ENCODE measurements around the gene KATNB1.

KATNB1 gene, protein sequence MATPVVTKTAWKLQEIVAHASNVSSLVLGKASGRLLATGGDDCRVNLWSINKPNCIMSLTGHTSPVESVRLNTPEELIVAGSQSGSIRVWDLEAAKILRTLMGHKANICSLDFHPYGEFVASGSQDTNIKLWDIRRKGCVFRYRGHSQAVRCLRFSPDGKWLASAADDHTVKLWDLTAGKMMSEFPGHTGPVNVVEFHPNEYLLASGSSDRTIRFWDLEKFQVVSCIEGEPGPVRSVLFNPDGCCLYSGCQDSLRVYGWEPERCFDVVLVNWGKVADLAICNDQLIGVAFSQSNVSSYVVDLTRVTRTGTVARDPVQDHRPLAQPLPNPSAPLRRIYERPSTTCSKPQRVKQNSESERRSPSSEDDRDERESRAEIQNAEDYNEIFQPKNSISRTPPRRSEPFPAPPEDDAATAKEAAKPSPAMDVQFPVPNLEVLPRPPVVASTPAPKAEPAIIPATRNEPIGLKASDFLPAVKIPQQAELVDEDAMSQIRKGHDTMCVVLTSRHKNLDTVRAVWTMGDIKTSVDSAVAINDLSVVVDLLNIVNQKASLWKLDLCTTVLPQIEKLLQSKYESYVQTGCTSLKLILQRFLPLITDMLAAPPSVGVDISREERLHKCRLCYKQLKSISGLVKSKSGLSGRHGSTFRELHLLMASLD
- total RNA-seq = 14.1 to 67.0 (median 38.4) reads per million in 9 experiments

DNA sequence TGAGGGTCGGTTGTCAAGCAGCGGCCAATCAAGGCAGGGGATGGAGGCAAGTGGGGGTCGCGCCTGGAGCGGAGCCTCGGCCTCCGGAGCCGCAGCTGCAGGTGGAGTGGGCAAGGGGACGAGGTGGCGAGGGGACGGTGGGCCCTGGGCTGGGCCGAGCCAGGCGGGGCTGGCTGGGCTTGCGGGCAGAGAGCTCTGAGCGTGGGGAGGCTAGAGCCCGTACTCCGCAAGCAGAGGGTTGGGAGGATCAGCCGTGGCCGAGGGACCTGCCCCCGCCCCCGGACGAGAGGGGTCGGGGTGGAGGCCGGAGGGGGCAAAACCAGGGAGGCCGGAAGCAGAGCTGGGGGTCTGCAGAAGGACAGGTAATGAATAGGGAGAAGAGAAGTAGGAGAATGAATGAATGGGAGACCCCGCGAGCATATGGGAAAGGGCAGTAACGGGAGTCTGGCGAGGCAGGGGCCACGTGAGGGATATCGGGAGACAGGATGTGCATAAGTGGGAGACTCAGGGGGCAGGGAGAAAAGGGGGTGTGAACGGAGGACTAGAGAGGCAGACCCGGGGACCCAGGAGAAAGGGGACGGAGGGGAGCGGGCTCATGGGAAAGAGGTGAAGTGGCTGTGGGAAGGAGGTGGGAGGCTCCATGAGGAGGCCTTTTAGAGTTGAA, at the start of gene KATNB1:
Gene KATNB1 (plus strand): TSS at position 16 of the 664 bp plus-strand sequence. CDS start 1,474 bp downstream, outside the sequence.
- Mint-ChIP-seq H3K4me1 (ENCODE audit: low read depth in 2 of 2) (peaks cover 24 to 25% of the 10 kb centered on the region in 2 donors), H3K4me3 (peak within 1 kb of the TSS; percentile 91 to 98), H3K9me3 (no peaks in the 10 kb centered on the region), H3K36me3 (ENCODE audit: insufficient read depth) (peaks cover 20% of the 10 kb centered on the region), H3K27me3 (no peaks in the 10 kb centered on the region), H3K27ac (peak within 1 kb of the TSS; percentile 94 to 95)
- DNase-seq = peak in 1 of 3 experiments; percentile 20
- peak; percentile 25 for ATAC-seq (replicated peaks)

DNA sequence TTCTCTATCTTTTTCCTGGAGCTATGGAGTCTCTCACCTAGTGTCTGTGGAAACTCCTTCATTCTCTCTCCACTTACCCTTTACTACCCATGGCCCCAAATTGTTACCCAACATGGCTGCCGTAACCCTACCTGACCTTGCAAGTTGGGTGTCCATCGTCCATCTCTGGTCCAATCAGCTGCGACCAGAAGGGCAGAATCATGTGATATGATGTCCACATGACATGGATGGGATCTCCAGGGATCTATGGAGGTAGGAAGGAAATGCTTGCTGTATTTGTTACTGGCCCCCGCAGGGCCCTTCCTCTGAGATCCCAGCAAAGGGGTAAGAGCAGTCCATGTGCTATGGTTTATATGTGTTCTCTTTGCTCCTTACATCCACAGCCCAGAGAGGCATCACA, 49.0 kb upstream of the KATNB1 start:
- Mint-ChIP-seq H3K4me1 (ENCODE audit: low read depth in 2 of 2) (peaks cover 14 to 19% of the 10 kb centered on the region in 2 donors), H3K27ac (no peak overlapping the region), H3K36me3 (ENCODE audit: insufficient read depth) (peaks cover 2% of the 10 kb centered on the region), H3K4me3 (no peak overlapping the region), H3K27me3 (peaks cover 0 to 6% of the 10 kb centered on the region in 2 donors), H3K9me3 (no peaks in the 10 kb centered on the region)
- ATAC-seq (replicated peaks) (no peak), DNase-seq (no peak)

DNA sequence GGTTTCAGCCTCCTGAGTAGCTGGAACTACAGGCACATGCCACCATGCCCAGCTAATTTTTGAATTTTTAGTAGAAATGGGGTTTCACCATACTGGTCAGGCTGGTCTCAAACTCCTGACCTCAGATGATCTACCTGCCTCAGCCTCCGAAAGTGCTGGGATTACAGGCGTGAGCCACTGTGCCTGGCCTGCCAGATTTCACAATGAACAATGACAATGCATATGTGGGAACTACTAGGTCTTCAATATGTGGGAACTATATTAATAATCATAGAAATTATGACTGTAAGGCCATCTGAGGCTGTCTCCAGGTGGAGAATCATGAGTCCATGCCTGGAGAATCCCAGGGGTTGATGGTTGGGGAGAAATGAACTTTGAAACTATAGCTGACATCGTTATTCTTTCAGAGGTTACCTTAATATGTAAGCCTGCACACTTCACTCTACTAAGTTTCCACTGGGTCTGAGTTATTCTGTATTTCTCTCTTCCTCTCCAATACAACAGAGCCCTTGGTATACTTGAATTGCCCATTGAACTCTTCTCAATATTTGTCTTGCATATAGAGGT, 48.1 kb upstream of the KATNB1 start:
- Mint-ChIP-seq H3K9me3 (no peaks in the 10 kb centered on the region), H3K27ac (peak overlapping the region in 1 of 2 donors; percentile 83), H3K4me1 (ENCODE audit: low read depth in 2 of 2) (peaks cover 14 to 19% of the 10 kb centered on the region in 2 donors), H3K27me3 (peaks cover 0 to 6% of the 10 kb centered on the region in 2 donors), H3K36me3 (ENCODE audit: insufficient read depth) (peaks cover 2% of the 10 kb centered on the region), H3K4me3 (no peak overlapping the region)
- DNase-seq (no peak), ATAC-seq (replicated peaks) (no peak)

DNA sequence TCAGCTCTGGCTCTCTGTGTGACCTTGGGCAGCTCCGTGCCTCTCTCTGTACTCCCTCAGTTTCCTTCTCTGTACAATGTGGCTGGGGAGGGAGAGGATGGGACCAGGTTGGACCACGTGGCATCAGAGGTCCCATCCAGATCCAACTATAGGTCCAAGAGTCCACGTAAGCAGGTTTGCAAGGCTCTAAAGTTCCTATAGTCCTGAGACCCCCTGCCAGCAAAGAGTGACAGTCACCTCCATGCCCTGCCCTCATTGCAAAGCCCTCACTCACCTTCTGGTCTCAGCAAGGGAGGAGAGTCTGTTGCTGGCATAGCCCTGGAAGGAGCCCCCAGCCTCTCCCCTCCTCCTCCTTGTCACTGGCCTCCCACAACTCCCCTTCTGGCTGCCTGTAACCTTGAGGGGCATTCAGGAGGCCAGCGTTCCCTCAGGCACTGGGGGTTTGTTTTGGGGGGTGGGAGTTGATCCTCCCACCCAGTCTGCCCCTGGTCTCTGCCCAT, 47.0 kb upstream of the KATNB1 start:
- Mint-ChIP-seq H3K4me1 (ENCODE audit: low read depth in 2 of 2) (peaks cover 14 to 19% of the 10 kb centered on the region in 2 donors), H3K9me3 (no peaks in the 10 kb centered on the region), H3K27me3 (peaks cover 6 to 9% of the 10 kb centered on the region in 2 donors), H3K27ac (peak overlapping the region; percentile 11 to 88), H3K4me3 (no peak overlapping the region), H3K36me3 (ENCODE audit: insufficient read depth) (peaks cover 2% of the 10 kb centered on the region)
- no peak for DNase-seq
- ATAC-seq (replicated peaks) = no peak

DNA sequence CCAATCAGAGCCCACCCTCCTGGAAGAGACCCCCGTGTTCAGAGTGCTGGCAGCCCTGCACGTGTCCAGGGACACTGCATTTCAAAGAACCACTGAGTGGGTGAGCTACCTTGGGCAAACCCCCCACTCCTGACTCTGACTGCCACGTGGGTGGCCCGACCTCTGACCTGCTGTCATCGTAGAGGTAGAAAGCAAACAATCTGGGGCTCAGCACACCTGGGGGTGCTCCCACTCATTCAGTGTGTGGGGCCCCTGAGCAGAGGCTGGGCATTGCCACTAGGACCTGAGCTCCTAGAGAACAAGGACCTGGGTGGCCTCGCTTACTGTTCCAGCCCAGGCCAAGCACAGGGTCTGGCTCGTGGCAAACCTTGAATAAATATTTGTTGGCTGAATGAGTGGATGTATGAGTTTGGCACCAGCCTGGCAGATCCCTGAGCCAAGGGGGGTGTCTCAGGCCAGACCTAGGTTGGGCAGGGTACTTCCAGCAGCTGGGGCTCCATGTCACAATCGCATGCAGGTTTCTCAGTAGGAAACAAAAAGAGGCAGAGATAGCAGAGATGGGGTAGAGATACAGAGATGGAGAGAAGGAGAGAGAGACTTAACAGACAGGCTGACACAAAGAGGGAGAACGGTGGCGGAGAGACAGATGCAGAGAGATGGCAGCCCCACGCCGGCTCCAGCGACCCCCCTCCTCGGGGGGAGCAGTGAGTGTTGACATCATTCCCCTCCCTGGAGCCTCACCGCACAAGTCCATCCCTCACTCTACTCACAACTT, 46.4 kb upstream of the KATNB1 start:
- H3K4me3 Mint-ChIP-seq = peak overlapping the region; percentile 30 to 37
- peaks cover 14 to 19% of the 10 kb centered on the region in 2 donors for H3K4me1 Mint-ChIP-seq (ENCODE audit: low read depth in 2 of 2)
- peaks cover 6 to 13% of the 10 kb centered on the region in 2 donors for H3K27me3 Mint-ChIP-seq
- ATAC-seq (replicated peaks) = no peak
- H3K9me3 Mint-ChIP-seq = no peaks in the 10 kb centered on the region
- no peak for DNase-seq
- H3K27ac Mint-ChIP-seq = peak overlapping the region; percentile 86 to 88
- H3K36me3 Mint-ChIP-seq (ENCODE audit: insufficient read depth) = peaks cover 2% of the 10 kb centered on the region

DNA sequence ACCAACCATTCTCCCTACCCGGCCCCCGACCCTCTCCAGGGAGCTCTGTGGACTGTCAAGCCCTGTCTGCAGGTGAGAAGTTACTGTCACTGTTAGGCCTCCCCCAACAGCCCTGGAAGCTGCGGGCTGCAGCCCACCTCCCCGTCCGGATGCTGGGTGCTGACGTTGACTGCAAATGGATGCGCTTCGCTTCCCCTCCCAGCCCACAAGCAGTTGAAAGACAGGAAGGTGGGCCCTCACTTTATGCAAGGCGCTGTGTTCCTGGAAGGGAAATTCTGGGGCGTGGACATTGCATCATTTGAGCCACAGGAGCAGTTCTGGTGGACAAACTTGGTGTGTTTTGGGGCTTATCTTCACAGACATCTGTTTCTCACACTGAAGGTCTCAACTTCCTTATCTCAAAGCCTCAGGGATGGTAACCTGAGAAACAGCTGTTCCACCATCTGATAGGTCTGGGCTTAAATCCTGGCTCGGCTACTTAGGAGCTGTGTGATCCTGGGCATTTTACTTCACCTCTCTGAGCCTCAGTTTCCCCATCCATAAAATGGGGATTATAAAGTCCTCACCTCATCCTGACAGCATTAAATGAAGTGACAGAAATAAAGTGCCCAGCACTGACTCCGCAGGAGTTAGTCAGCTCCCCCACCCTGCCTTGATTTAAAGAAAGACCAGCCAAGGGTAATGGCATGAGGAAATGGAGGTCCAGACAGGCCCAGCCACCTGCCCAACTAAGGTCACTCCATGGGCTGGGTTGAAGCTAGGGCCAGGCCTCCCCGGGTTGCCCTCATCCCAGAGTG, 45.6 kb upstream of the KATNB1 start:
- peak overlapping the region; percentile 30 to 37 for H3K4me3 Mint-ChIP-seq

DNA sequence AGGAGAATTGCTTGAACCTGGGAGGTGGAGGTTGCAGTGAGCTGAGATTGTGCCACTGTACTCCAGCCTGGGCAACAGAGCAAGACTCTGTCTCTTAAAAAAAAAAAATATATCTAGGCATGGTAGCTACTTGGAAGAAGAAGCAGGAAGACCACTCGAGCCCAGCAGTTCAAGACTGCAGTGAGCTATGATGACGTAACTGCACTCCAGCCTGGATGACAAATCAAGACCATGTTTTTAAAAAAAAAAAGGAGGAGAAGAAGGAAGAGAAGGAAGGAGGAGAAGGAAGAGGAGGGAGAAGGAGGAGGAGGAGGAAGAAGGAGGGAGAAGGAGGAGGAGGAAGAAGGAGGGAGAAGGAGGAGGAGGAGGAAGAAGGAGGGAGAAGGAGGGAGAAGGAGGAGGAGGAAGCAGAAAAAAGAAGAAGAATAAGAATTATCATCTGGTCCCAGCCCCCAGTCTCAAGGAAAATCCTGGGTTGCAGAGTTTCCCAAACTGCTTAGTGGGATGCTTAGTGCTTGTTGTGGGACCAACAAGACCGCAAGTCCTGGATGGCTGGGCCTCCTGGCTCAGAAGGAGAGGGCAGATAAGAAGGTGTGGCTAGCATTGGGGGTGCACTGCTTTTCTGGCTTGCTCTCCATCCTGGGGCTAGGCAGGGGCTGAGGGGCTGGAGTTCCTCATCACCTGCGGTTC, 44.6 kb upstream of the KATNB1 start:
- Mint-ChIP-seq H3K27ac (peak overlapping the region in 1 of 2 donors; percentile 88), H3K4me3 (no peak overlapping the region), H3K9me3 (no peaks in the 10 kb centered on the region), H3K27me3 (peaks cover 6 to 13% of the 10 kb centered on the region in 2 donors), H3K4me1 (ENCODE audit: low read depth in 2 of 2) (peaks cover 21% of the 10 kb centered on the region in 2 donors), H3K36me3 (ENCODE audit: insufficient read depth) (peaks cover 6% of the 10 kb centered on the region)
- DNase-seq (no peak), ATAC-seq (replicated peaks) (no peak)

More for the DNA sequence above, 45.6 kb upstream of the KATNB1 start:
- Mint-ChIP-seq H3K27ac (peak overlapping the region; percentile 86 to 88), H3K36me3 (ENCODE audit: insufficient read depth) (peaks cover 6% of the 10 kb centered on the region), H3K27me3 (peaks cover 6 to 13% of the 10 kb centered on the region in 2 donors), H3K9me3 (no peaks in the 10 kb centered on the region), H3K4me1 (ENCODE audit: low read depth in 2 of 2) (peaks cover 17 to 22% of the 10 kb centered on the region in 2 donors)
- ATAC-seq (replicated peaks) (peak; percentile 91), DNase-seq (peak; percentile 23 to 48 (median 45))

DNA sequence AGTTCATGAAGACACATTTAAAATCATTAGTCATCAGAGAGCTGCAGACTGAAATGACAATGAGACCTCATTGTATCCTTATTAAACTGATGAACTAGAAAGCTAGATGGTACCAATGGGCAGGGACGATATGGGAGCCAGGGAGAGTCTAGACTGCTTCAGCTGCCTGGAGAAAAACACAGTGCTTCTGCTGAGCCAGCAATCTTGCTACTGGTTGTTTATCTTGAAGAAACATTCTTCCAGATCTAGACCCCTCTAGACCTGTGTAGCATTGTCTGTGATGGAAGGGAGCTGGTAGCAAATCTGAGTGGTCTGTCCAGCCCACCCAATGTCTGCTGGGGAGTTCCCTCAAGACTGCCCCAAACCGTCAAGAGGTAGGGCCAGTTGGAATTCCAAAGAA, 42.9 kb upstream of the KATNB1 start:
- Mint-ChIP-seq H3K9me3 (no peaks in the 10 kb centered on the region), H3K36me3 (ENCODE audit: insufficient read depth) (peaks cover 6% of the 10 kb centered on the region), H3K27me3 (peaks cover 6 to 13% of the 10 kb centered on the region in 2 donors), H3K4me3 (no peak overlapping the region), H3K4me1 (ENCODE audit: low read depth in 2 of 2) (peaks cover 21% of the 10 kb centered on the region in 2 donors), H3K27ac (peak overlapping the region in 1 of 2 donors; percentile 18)
- DNase-seq = no peak
- no peak for ATAC-seq (replicated peaks)

DNA sequence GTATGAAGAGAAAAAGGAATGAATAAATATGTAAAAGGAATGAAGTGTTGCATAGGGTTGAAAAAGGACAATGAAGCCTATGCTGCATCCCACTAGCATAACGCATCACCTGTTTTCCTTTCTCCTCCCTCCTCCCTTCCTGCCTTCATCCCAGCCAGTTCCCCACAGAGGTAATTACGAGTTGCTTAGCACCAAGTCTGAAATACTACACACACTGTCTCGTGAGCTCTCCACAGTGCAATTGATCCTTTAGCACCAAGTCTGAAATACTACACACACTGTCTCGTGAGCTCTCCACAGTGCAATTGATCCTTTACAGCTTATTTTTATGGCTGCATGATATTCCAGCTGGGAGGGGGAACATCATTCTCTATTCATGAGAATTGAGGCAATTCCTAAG, 42.0 kb upstream of the KATNB1 start:
- Mint-ChIP-seq H3K36me3 (ENCODE audit: insufficient read depth) (peaks cover 6% of the 10 kb centered on the region), H3K27me3 (peaks cover 6 to 13% of the 10 kb centered on the region in 2 donors), H3K9me3 (no peaks in the 10 kb centered on the region), H3K4me3 (no peak overlapping the region), H3K4me1 (ENCODE audit: low read depth in 2 of 2) (peaks cover 14 to 21% of the 10 kb centered on the region in 2 donors), H3K27ac (peak overlapping the region in 1 of 2 donors; percentile 36)
- no peak for DNase-seq
- no peak for ATAC-seq (replicated peaks)

DNA sequence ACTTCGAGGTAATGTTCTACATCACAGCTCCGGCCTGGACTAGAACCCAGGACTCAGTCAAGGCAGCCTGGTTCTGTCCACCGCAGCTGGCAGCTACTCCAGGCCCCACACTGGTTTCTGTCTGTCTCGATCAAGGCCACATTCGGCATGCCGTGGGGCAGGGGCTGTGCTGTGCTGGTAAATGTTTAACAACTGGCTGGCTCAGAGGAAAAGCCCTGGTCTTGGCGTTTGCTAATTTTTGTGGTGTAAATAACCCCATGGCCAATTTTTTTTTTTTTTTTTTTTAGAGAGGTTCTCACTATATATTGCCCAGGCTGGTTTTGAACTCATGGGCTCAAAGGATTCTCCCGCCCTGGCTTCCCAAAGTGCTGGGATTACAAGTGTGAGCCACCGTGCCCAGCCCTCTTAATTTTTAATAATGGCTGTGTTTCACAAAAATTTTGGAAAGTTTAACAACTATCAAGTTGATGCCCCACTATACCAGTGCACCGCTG, 41.3 kb upstream of the KATNB1 start:
- DNase-seq (no peak), ATAC-seq (replicated peaks) (no peak)
- Mint-ChIP-seq H3K36me3 (ENCODE audit: insufficient read depth) (peaks cover 6% of the 10 kb centered on the region), H3K27me3 (peaks cover 6 to 13% of the 10 kb centered on the region in 2 donors), H3K27ac (peak overlapping the region in 1 of 2 donors; percentile 32), H3K4me3 (no peak overlapping the region), H3K4me1 (ENCODE audit: low read depth in 2 of 2) (peaks cover 9 to 19% of the 10 kb centered on the region in 2 donors), H3K9me3 (no peaks in the 10 kb centered on the region)
